MM.1S (cell line): ENCODE measurements around the gene SLC43A1.
A peak's percentile ranks its signal among the peaks of the same experiment; 100 is the strongest.

Experiments used
- DNase-seq: peaks from one replicate; pipeline ENCODE4 v3.0.0-alpha.2; 2015
- H2AFZ ChIP-seq: fragments of 300-600 bp; sonication (generic); 2 replicates; pipeline ENCODE4 v1.6.0; 2016; ENCODE audit warnings: antibody characterized with exemption, low read length
- H3F3A ChIP-seq: fragments of 300-600 bp; sonication (generic); 2 replicates; pipeline ENCODE4 v1.6.1; 2016; ENCODE audit warnings: mild to moderate bottlenecking, antibody characterized with exemption, low read length, moderate library complexity, mixed read lengths; ENCODE audit not compliant: insufficient read depth
- H3K27ac ChIP-seq: fragments of 300-600 bp; sonication (generic); 2 replicates; pipeline ENCODE4 v1.5.1; 2016; ENCODE audit warnings: mild to moderate bottlenecking, low read length
- H3K27me3 ChIP-seq: fragments of 300-600 bp; sonication (generic); replicated peaks from 2 replicates; pipeline ENCODE4 v1.6.0; 2016; ENCODE audit warnings: low read length; ENCODE audit not compliant: insufficient read depth
- H3K36me3 ChIP-seq: fragments of 300-600 bp; sonication (generic); replicated peaks from 2 replicates; pipeline ENCODE4 v1.6.1; 2016; ENCODE audit warnings: mild to moderate bottlenecking, low read length, mixed read lengths; ENCODE audit not compliant: insufficient read depth
- H3K4me1 ChIP-seq: fragments of 300-600 bp; sonication (generic); 2 replicates; pipeline ENCODE4 v1.6.1; 2016; ENCODE audit warnings: low read length, mixed read lengths
- H3K4me2 ChIP-seq: fragments of 300-600 bp; sonication (generic); 2 replicates; pipeline ENCODE4 v1.6.0; 2016; ENCODE audit warnings: low read depth, low read length
- H3K4me3 ChIP-seq: fragments of 300-600 bp; sonication (generic); 2 replicates; pipeline ENCODE4 v1.5.1; 2016; ENCODE audit warnings: low read length, mixed read lengths
- H3K79me2 ChIP-seq: fragments of 300-600 bp; sonication (generic); 2 replicates; pipeline ENCODE4 v1.6.1; 2016; ENCODE audit warnings: mixed run types, low read length, mixed read lengths
- H3K9ac ChIP-seq: fragments of 300-600 bp; sonication (generic); 2 replicates; pipeline ENCODE4 v1.6.1; 2016; ENCODE audit warnings: low read length, mixed read lengths
- H3K9me2 ChIP-seq: fragments of 300-600 bp; sonication (generic); replicated peaks from 2 replicates; pipeline ENCODE4 v1.6.1; 2016; ENCODE audit warnings: mild to moderate bottlenecking, low read length, mixed read lengths; ENCODE audit not compliant: insufficient read depth
- H3K9me3 ChIP-seq: fragments of 300-600 bp; sonication (generic); replicated peaks from 2 replicates; pipeline ENCODE4 v1.6.1; 2016; ENCODE audit warnings: mild to moderate bottlenecking, low read length, mixed read lengths; ENCODE audit not compliant: insufficient read depth
- H4K20me1 ChIP-seq: fragments of 300-600 bp; sonication (generic); 2 replicates; pipeline ENCODE4 v1.6.1; 2016; ENCODE audit warnings: mild to moderate bottlenecking, low read length, moderate library complexity, mixed read lengths; ENCODE audit not compliant: insufficient read depth
- EZH2 ChIP-seq: fragments of 300-600 bp; sonication (generic); optimal IDR thresholded peaks from 2 replicates; pipeline ENCODE3; 2017; ENCODE audit warnings: low read depth, mild to moderate bottlenecking, antibody characterized with exemption, low read length, mixed read lengths
- EZH2phosphoT487 ChIP-seq: fragments of 300-600 bp; sonication (generic); IDR thresholded peaks from 2 replicates; pipeline ENCODE4 v1.6.1; 2018; ENCODE audit warnings: antibody characterized with exemption, low read length
- TF ChIP-seq, protein P1 (sequence below): fragments of 300-600 bp; sonication (generic); IDR thresholded peaks from 2 replicates; pipeline ENCODE4 v1.5.1; 2016; ENCODE audit warnings: antibody characterized with exemption, low read length, mixed read lengths

The SLC43A1 gene

DNA sequence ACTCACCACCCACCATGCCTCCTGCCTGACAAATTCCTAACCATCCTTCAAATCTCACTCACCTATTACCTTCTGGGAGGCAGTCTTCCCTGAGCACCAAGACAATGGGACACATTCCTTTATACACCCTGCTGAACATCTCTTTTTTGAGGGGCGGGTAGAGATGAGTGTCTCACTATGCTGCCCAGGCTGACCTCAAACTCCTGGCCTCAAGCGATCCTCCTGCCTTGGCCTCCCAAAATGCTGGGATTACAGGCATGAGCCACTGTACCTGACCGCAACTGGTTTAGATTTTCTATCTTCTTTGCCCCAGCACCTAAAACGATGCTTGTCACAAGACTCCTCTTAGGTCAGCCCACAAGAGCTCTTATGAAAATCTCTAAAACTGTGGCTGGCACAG lies 7.9 kb upstream of the SLC43A1 start:
- Histone ChIP-seq H4K20me1 (no peaks in the 10 kb centered on the region), H3F3A (no peaks in the 10 kb centered on the region), H3K27me3 (no peaks in the 10 kb centered on the region), H3K36me3 (no peaks in the 10 kb centered on the region), H3K4me3 (no peak overlapping the region), H3K4me1 (no peaks in the 10 kb centered on the region), H3K27ac (no peak overlapping the region), H3K4me2 (no peak overlapping the region), H3K9me3 (no peaks in the 10 kb centered on the region), H2AFZ (no peak overlapping the region), H3K9me2 (no peaks in the 10 kb centered on the region), H3K79me2 (peaks cover 14% of the 10 kb centered on the region), H3K9ac (no peak overlapping the region)
- TF ChIP-seq, protein P1, sequence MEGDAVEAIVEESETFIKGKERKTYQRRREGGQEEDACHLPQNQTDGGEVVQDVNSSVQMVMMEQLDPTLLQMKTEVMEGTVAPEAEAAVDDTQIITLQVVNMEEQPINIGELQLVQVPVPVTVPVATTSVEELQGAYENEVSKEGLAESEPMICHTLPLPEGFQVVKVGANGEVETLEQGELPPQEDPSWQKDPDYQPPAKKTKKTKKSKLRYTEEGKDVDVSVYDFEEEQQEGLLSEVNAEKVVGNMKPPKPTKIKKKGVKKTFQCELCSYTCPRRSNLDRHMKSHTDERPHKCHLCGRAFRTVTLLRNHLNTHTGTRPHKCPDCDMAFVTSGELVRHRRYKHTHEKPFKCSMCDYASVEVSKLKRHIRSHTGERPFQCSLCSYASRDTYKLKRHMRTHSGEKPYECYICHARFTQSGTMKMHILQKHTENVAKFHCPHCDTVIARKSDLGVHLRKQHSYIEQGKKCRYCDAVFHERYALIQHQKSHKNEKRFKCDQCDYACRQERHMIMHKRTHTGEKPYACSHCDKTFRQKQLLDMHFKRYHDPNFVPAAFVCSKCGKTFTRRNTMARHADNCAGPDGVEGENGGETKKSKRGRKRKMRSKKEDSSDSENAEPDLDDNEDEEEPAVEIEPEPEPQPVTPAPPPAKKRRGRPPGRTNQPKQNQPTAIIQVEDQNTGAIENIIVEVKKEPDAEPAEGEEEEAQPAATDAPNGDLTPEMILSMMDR: no peak
- TF ChIP-seq EZH2: no peak
- TF ChIP-seq EZH2phosphoT487: no peak
- no peak for DNase-seq

DNA sequence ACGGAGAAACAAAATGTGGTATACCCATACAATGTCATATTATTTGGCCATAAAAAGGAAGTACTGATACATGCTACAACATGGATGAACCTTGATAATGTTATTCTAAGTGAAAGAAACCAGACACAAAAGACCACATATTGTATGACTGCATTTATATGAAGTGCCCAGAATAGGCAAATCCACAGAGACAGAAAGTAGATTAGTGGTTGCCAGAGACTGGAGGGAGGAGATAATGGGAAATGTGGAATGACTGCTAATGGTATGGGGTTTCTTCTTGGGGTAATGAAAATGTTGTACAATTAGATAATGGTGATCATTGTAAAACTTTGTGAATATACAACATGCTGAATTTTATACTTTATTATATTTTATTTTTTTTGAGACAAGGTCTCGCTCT lies 5.6 kb upstream of the SLC43A1 start:
- Histone ChIP-seq H3K9me3 (no peaks in the 10 kb centered on the region), H3F3A (no peaks in the 10 kb centered on the region), H3K4me2 (no peak overlapping the region), H3K9me2 (no peaks in the 10 kb centered on the region), H4K20me1 (no peaks in the 10 kb centered on the region), H3K4me3 (no peak overlapping the region), H3K9ac (no peak overlapping the region), H3K4me1 (no peaks in the 10 kb centered on the region), H2AFZ (no peak overlapping the region), H3K27ac (no peak overlapping the region), H3K27me3 (no peaks in the 10 kb centered on the region), H3K36me3 (no peaks in the 10 kb centered on the region), H3K79me2 (no peaks in the 10 kb centered on the region)
- DNase-seq: no peak
- TF ChIP-seq EZH2 (no peak), EZH2phosphoT487 (no peak)
- TF ChIP-seq, protein P1: no peak

DNA sequence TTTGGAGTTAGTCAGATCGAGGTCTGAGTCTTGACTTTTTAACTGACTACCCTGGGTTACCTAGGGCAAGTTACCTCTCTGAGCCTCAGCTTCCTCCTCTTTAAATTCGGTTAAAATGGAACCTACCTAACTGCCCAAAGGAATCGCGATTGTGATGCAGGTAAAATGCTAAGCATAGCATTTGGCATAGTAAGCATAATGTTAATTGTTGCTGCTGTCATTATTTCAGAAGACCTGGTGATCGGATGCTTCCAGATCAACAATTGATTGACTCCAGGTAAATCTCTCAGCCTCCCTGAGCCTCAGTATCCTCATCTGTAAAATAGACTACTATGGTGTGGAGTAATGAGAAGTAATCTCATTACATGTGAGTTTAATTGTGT lies 550 bp upstream of the SLC43A1 start:
- H2AFZ ChIP-seq: peak overlapping the region; percentile 99
- H3K9ac ChIP-seq: peak overlapping the region; percentile 39; the same call in 1 of the 2 replicates
- no peaks in the 10 kb centered on the region for H3K36me3 ChIP-seq
- no peaks in the 10 kb centered on the region for H3K9me2 ChIP-seq
- H3F3A ChIP-seq: no peaks in the 10 kb centered on the region; the same call in 1 of the 2 replicates
- H3K4me3 ChIP-seq: peak overlapping the region; percentile 79
- peak overlapping the region; percentile 95 for H3K4me2 ChIP-seq
- no peaks in the 10 kb centered on the region for H4K20me1 ChIP-seq
- no peaks in the 10 kb centered on the region for H3K9me3 ChIP-seq
- DNase-seq: no peak
- no peaks in the 10 kb centered on the region for H3K4me1 ChIP-seq
- no peak overlapping the region for H3K27ac ChIP-seq
- TF ChIP-seq EZH2 (no peak), EZH2phosphoT487 (no peak)
- TF ChIP-seq, protein P1: no peak
- H3K27me3 ChIP-seq: no peaks in the 10 kb centered on the region
- H3K79me2 ChIP-seq: no peaks in the 10 kb centered on the region
